DOHH2 (cell line): ENCODE data around the gene GADD45A.

ENCODE experiments used
- CTCF ChIP-seq: fragments of 200-600 bp; sonication (generic); IDR thresholded peaks from one replicate; pipeline ENCODE4 v1.5.1; 2014; ENCODE audit warnings: antibody characterized with exemption, mild to moderate bottlenecking, low read depth, low read length; ENCODE audit not compliant: poor library complexity, severe bottlenecking
- EZH2phosphoT487 ChIP-seq: fragments of 200-600 bp; sonication (generic); IDR thresholded peaks from 2 replicates; pipeline ENCODE4 v1.6.1; 2017; ENCODE audit warnings: borderline replicate concordance, mild to moderate bottlenecking, antibody characterized with exemption, low read length, moderate library complexity, mixed read lengths

GRCh38 chr1:67729872-67730271 is 44.9 kb downstream of the GADD45A start:
- no peak for TF ChIP-seq CTCF
- no peak for TF ChIP-seq EZH2phosphoT487
